ENCODE data around the gene DICER1. TPM values are rescaled to one million over a fixed set of nuclear protein-coding genes. Genes with fewer than 3 reads are reported as not detected.
A peak's percentile ranks its signal among the peaks of the same experiment; 100 is the strongest.

Gene DICER1
- total and polyA plus RNA-seq, 12 donors = 4.9 to 38.8 (median 27.2) TPM

GRCh38 chr14:95101736-95102679 lies 55.3 kb downstream of the DICER1 start:
- 88 to 89% methylated on average over 10 of the region's 10 CpGs for WGBS, 2 donors
- DNase-seq (no peak), ATAC-seq (peak in 1 of 8 donors; percentile 26)
- intact Hi-C loops (cut with DNase I) = loop anchor here in 5 of 10 donors (5.0 to 10.0 kb wide), 3 partner anchors 93 to 333 kb away; no protein-coding TSS in a partner anchor
- Histone ChIP-seq H3K4me3 (no peak overlapping the region), H3K27ac (no peak overlapping the region), H3K36me3 (peaks cover 0 to 84% (median 34%) of the 10 kb centered on the region in 9 donors), H3K27me3 (no peaks in the 10 kb centered on the region), H3K9me3 (no peaks in the 10 kb centered on the region), H3K4me1 (peaks cover 0 to 32% (median 17%) of the 10 kb centered on the region in 9 donors)
- no peak for TF ChIP-seq CTCF (IDR thresholded peaks at IDR 0.05)

GRCh38 chr14:95098984-95099599 lies 58.2 kb downstream of the DICER1 start:
- Histone ChIP-seq H3K27ac (no peak overlapping the region), H3K9me3 (no peaks in the 10 kb centered on the region), H3K4me3 (no peak overlapping the region), H3K4me1 (peaks cover 0 to 32% (median 17%) of the 10 kb centered on the region in 9 donors), H3K36me3 (peaks cover 0 to 84% (median 11%) of the 10 kb centered on the region in 9 donors), H3K27me3 (no peaks in the 10 kb centered on the region)
- ATAC-seq (peak in 7 of 8 donors; percentile 66 to 85 (median 72)), DNase-seq (peak; percentile 57 to 65)
- peak; percentile 64 to 86 (median 75) for TF ChIP-seq CTCF (IDR thresholded peaks at IDR 0.05)
- 40 to 44% methylated on average over 3 of the region's 3 CpGs for WGBS, 2 donors
- intact Hi-C loops (cut with DNase I) = loop anchor here (2.0 to 10.0 kb wide), 9 partner anchors 194 to 414 kb away; no protein-coding TSS in a partner anchor

- peaks cover 0 to 42% (median 17%) of the 10 kb centered on the region in 9 donors for H3K4me1 ChIP-seq
Observed at GRCh38 chr14:95097385-95097784, 59.9 kb downstream of the DICER1 start.

More at GRCh38 chr14:95097385-95097784, 59.9 kb downstream of the DICER1 start:
- H3K4me3 ChIP-seq = no peak overlapping the region
- DNase-seq = no peak
- intact Hi-C loops (cut with DNase I) = loop anchor here (2.0 to 10.0 kb wide), 8 partner anchors 193 to 413 kb away; no protein-coding TSS in a partner anchor
- TF ChIP-seq CTCF (IDR thresholded peaks at IDR 0.05) = no peak
- 74 to 83% methylated on average over 2 of the region's 2 CpGs for WGBS, 2 donors
- peaks cover 0 to 84% (median 15%) of the 10 kb centered on the region in 9 donors for H3K36me3 ChIP-seq
- H3K27me3 ChIP-seq = no peaks in the 10 kb centered on the region
- no peak overlapping the region for H3K27ac ChIP-seq
- H3K9me3 ChIP-seq = no peaks in the 10 kb centered on the region
- peak in 1 of 8 donors; percentile 32 for ATAC-seq
